Measurements from ENCODE around the gene GADD45B. TPM values are rescaled to one million over a fixed set of nuclear protein-coding genes. Genes with fewer than 3 reads are reported as not detected.

The GADD45B gene
- total RNA-seq, 1 experiment from 2014 or later: 16.2 TPM

- Mint-ChIP-seq H3K4me3 (peak overlapping the region; percentile 59 to 79), H3K36me3 (ENCODE audit: insufficient read depth in 1 of 3, low read depth in 3 of 3) (no peaks in the 10 kb centered on the region), H3K27me3 (ENCODE audit: low read depth) (peaks cover 47% of the 10 kb centered on the region), H3K27ac (no peak overlapping the region), H3K4me1 (peaks cover 12 to 27% of the 10 kb centered on the region in 2 experiments), H3K9me3 (no peaks in the 10 kb centered on the region; a peak in 2 of 5 replicates)
- H3K9ac ChIP-seq (ENCODE audit: extremely low read depth, insufficient read length, low read length): no peak overlapping the region
- H3K27me3 ChIP-seq (ENCODE audit: insufficient read depth, low read length): peaks cover 7% of the 10 kb centered on the region; the same call in 1 of the 2 replicates
- no peak for TF ChIP-seq CTCF (conservative IDR thresholded peaks at IDR 0.05)
- no peak overlapping the region for H3T11ph ChIP-seq (ENCODE audit: low read length)
- no peak overlapping the region for H2BK12ac ChIP-seq (ENCODE audit: insufficient read length, low read depth, low read length)
- H3K4ac ChIP-seq (ENCODE audit: low read depth, low read length): no peak overlapping the region
- H3K4me1 ChIP-seq (ENCODE audit: insufficient read depth, low read length): peaks cover 2% of the 10 kb centered on the region
- H2AK5ac ChIP-seq (ENCODE audit: insufficient read length, low read length): no peak overlapping the region
- WGBS (ENCODE audit: extremely low coverage, insufficient read length, low lambda C conversion rate): no CpG with 5 or more reads among the region's 72 CpGs
- no peak overlapping the region for H3K14ac ChIP-seq (ENCODE audit: insufficient read depth, low read length)
- H3K56ac ChIP-seq (ENCODE audit: insufficient read length, low read depth, low read length): no peak overlapping the region
- H3K18ac ChIP-seq (ENCODE audit: insufficient read length, low read depth, low read length): no peak overlapping the region
- no peak overlapping the region for H3K27ac ChIP-seq (ENCODE audit: insufficient read length, low read depth, low read length)
- H4K8ac ChIP-seq (replicated peaks; ENCODE audit: insufficient read length, low read depth, low read length): no peak overlapping the region
- no peak overlapping the region for H3K23ac ChIP-seq (ENCODE audit: insufficient read length, low read depth, low read length)
- no peak for DNase-seq
- no peak overlapping the region for H2AFZ ChIP-seq (ENCODE audit: low read length)
- peak overlapping the region; percentile 5 for H4K5ac ChIP-seq (ENCODE audit: insufficient read length, low read depth, low read length)
- H3K23me2 ChIP-seq (ENCODE audit: insufficient read length, low read depth, low read length, poor library complexity, severe bottlenecking): no peaks in the 10 kb centered on the region
- no peaks in the 10 kb centered on the region for H3K79me2 ChIP-seq (ENCODE audit: insufficient read depth, low read length)
- H3K9me3 ChIP-seq (ENCODE audit: control insufficient read depth, low read depth, low read length): no peaks in the 10 kb centered on the region
- H2BK15ac ChIP-seq (ENCODE audit: low read depth, low read length): no peak overlapping the region
- no peak overlapping the region for H2BK120ac ChIP-seq (ENCODE audit: low read depth, low read length, poor library complexity, severe bottlenecking)
- no peak overlapping the region for H4K91ac ChIP-seq (ENCODE audit: insufficient read length, low read depth, low read length)
- H3K4me2 ChIP-seq (ENCODE audit: insufficient read depth, insufficient read length, low read length): peak overlapping the region; percentile 40
- H4K20me1 ChIP-seq (ENCODE audit: control insufficient read depth, insufficient read depth, insufficient read length): no peaks in the 10 kb centered on the region
- H3K79me1 ChIP-seq (ENCODE audit: insufficient read depth, low read depth, low read length, poor library complexity, severe bottlenecking): no peaks in the 10 kb centered on the region
- no peak overlapping the region for H2BK20ac ChIP-seq (ENCODE audit: low read depth, low read length, poor library complexity, severe bottlenecking)
- no peak overlapping the region for H2BK5ac ChIP-seq (ENCODE audit: insufficient read length, low read length)
Measured at GRCh38 chr19:2494447-2495129, 18.7 kb downstream of the GADD45B start.

Measured in H9 (cell line).